H1 (cell line): ENCODE results near the gene MYPOP. TPM values are rescaled to one million over a fixed set of nuclear protein-coding genes. Genes with fewer than 3 reads are reported as not detected.

ENCODE experiments used
- CBX8 ChIP-seq: fragments of 300-800, 300-1000 bp; sonication (generic); IDR thresholded peaks from 2 replicates; pipeline ENCODE4 v1.7.1; 2016; ENCODE audit warnings: low read depth, low read length, borderline replicate concordance
- EGR1 ChIP-seq: IDR thresholded peaks from 2 replicates; pipeline ENCODE4 v1.6.1; 2011; ENCODE audit warnings: low read depth, low read length, borderline replicate concordance
- JUND ChIP-seq: IDR thresholded peaks from 2 replicates; pipeline ENCODE4 v1.6.1; 2011; ENCODE audit warnings: mild to moderate bottlenecking, improper control_type of control experiment, low read length
- SRF ChIP-seq: IDR thresholded peaks from 2 replicates; pipeline ENCODE4 v1.6.1; 2011; ENCODE audit warnings: mild to moderate bottlenecking, low read depth, low read length, moderate library complexity
- TBP ChIP-seq: IDR thresholded peaks from 2 replicates; pipeline ENCODE4 v1.6.1; 2011; ENCODE audit warnings: low read depth, low read length, improper control_type of control experiment
- polyA plus RNA-seq, 7 experiments: library from polyadenylated mRNA; depleted of rRNA in 3 of 7; stranded (reverse) in 5 of 7; unstranded in 2 of 7; fragments of >200 nt in 5 of 7; fragments of 200-250 nt in 2 of 7; gene quantifications; 1 replicate in 5 of 7; 2 replicates in 1 of 7; 4 replicates in 1 of 7; pipeline versions ENCODE4 v1.2.1 to v1.2.3, GENCODE V29; 2011 to 2013; ENCODE audit warnings: missing spikeins in 2 of 7, mixed read lengths in 2 of 7
- total RNA-seq: library from RNA; stranded (reverse); fragmentation: NEBNext Ultra II Directional; extraction: Animal tissue kit (Norgen Biotek cat#: 25700); gene quantifications from 2 replicates; pipeline ENCODE4 v1.2.1, GENCODE V29; 2021
- TF ChIP-seq, protein P1 (sequence below): fragments of 300-600 bp; sonication (generic); IDR thresholded peaks from 2 replicates; pipeline ENCODE4 v1.7.1; 2012; ENCODE audit warnings: low read length, moderate library complexity, mild to moderate bottlenecking, inconsistent platforms; ENCODE audit not compliant: insufficient replicate concordance
- TF ChIP-seq, protein P2 (sequence below), 3 experiments: IDR thresholded peaks; 1 replicate in 2 of 3; 2 replicates in 1 of 3; pipeline versions ENCODE4 v1.5.1 to v1.6.1; 2011; ENCODE audit warnings: low read length in 3 of 3, mild to moderate bottlenecking in 3 of 3, inconsistent platforms in 2 of 3, low read depth in 1 of 3, moderate library complexity in 1 of 3; ENCODE audit not compliant: insufficient read depth in 1 of 3; ENCODE audit errors: control extremely low read depth in 1 of 3

Gene MYPOP
- total and polyA plus RNA-seq, 2 of the 8 experiments (the other 6 are each of a cell fraction or from before 2014, with no cell fraction given), result 3.2 to 11.1 TPM

DNA sequence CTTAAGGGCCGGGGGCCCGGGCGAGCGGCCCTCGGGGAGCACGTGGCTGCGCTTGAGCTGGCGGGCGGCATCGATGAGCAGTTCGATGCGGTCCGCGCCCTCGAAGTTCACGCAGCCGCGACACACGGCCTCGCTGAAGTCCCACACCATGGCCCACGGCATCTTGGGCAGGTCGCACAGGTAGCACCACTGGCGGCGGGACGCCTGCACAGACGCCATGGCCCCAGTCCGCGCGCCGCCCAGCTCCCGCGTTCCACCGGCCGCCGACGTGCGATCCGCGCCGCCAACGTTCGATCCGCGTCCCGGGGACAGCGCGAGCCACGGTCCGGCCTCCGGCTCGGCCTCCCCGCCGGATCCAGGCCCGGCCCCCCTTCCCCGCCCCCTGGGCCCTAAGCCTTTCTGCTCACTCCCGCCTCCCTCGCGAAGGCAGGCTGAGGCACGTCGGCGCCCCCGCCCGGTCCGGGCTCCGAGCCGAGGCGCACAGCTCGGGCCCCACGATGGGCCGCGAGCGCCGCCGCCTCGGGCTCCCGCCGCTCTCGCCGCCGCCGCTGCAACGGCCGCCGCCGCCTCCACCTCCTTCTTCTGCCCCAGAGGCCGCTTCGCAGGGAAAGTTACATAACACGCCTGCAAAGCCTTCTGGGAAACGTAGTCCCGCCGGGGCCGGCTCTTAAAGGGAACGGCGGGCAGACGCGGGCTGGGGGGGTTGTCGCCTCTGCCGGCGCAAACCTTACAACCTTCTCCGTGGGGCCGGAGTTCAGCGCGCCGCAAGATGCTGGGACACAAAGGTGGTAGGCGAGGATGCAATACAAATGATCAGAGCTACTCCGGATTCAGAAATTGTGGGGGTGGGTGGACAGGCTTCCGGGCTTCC, 16.6 kb downstream of the MYPOP start, which contains the start of gene IRF2BP1 (continued):
- TF ChIP-seq, protein P1, sequence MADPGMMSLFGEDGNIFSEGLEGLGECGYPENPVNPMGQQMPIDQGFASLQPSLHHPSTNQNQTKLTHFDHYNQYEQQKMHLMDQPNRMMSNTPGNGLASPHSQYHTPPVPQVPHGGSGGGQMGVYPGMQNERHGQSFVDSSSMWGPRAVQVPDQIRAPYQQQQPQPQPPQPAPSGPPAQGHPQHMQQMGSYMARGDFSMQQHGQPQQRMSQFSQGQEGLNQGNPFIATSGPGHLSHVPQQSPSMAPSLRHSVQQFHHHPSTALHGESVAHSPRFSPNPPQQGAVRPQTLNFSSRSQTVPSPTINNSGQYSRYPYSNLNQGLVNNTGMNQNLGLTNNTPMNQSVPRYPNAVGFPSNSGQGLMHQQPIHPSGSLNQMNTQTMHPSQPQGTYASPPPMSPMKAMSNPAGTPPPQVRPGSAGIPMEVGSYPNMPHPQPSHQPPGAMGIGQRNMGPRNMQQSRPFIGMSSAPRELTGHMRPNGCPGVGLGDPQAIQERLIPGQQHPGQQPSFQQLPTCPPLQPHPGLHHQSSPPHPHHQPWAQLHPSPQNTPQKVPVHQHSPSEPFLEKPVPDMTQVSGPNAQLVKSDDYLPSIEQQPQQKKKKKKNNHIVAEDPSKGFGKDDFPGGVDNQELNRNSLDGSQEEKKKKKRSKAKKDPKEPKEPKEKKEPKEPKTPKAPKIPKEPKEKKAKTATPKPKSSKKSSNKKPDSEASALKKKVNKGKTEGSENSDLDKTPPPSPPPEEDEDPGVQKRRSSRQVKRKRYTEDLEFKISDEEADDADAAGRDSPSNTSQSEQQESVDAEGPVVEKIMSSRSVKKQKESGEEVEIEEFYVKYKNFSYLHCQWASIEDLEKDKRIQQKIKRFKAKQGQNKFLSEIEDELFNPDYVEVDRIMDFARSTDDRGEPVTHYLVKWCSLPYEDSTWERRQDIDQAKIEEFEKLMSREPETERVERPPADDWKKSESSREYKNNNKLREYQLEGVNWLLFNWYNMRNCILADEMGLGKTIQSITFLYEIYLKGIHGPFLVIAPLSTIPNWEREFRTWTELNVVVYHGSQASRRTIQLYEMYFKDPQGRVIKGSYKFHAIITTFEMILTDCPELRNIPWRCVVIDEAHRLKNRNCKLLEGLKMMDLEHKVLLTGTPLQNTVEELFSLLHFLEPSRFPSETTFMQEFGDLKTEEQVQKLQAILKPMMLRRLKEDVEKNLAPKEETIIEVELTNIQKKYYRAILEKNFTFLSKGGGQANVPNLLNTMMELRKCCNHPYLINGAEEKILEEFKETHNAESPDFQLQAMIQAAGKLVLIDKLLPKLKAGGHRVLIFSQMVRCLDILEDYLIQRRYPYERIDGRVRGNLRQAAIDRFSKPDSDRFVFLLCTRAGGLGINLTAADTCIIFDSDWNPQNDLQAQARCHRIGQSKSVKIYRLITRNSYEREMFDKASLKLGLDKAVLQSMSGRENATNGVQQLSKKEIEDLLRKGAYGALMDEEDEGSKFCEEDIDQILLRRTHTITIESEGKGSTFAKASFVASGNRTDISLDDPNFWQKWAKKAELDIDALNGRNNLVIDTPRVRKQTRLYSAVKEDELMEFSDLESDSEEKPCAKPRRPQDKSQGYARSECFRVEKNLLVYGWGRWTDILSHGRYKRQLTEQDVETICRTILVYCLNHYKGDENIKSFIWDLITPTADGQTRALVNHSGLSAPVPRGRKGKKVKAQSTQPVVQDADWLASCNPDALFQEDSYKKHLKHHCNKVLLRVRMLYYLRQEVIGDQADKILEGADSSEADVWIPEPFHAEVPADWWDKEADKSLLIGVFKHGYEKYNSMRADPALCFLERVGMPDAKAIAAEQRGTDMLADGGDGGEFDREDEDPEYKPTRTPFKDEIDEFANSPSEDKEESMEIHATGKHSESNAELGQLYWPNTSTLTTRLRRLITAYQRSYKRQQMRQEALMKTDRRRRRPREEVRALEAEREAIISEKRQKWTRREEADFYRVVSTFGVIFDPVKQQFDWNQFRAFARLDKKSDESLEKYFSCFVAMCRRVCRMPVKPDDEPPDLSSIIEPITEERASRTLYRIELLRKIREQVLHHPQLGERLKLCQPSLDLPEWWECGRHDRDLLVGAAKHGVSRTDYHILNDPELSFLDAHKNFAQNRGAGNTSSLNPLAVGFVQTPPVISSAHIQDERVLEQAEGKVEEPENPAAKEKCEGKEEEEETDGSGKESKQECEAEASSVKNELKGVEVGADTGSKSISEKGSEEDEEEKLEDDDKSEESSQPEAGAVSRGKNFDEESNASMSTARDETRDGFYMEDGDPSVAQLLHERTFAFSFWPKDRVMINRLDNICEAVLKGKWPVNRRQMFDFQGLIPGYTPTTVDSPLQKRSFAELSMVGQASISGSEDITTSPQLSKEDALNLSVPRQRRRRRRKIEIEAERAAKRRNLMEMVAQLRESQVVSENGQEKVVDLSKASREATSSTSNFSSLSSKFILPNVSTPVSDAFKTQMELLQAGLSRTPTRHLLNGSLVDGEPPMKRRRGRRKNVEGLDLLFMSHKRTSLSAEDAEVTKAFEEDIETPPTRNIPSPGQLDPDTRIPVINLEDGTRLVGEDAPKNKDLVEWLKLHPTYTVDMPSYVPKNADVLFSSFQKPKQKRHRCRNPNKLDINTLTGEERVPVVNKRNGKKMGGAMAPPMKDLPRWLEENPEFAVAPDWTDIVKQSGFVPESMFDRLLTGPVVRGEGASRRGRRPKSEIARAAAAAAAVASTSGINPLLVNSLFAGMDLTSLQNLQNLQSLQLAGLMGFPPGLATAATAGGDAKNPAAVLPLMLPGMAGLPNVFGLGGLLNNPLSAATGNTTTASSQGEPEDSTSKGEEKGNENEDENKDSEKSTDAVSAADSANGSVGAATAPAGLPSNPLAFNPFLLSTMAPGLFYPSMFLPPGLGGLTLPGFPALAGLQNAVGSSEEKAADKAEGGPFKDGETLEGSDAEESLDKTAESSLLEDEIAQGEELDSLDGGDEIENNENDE, result no peak
- TF ChIP-seq EGR1, result no peak
- TF ChIP-seq TBP, result peak; percentile 32; the same call in 1 of the 2 replicates
- no peak for TF ChIP-seq SRF
- no peak for TF ChIP-seq JUND
- TF ChIP-seq CBX8, result no peak
- TF ChIP-seq, protein P2, sequence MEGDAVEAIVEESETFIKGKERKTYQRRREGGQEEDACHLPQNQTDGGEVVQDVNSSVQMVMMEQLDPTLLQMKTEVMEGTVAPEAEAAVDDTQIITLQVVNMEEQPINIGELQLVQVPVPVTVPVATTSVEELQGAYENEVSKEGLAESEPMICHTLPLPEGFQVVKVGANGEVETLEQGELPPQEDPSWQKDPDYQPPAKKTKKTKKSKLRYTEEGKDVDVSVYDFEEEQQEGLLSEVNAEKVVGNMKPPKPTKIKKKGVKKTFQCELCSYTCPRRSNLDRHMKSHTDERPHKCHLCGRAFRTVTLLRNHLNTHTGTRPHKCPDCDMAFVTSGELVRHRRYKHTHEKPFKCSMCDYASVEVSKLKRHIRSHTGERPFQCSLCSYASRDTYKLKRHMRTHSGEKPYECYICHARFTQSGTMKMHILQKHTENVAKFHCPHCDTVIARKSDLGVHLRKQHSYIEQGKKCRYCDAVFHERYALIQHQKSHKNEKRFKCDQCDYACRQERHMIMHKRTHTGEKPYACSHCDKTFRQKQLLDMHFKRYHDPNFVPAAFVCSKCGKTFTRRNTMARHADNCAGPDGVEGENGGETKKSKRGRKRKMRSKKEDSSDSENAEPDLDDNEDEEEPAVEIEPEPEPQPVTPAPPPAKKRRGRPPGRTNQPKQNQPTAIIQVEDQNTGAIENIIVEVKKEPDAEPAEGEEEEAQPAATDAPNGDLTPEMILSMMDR (IDR thresholded peaks at IDR 0.05; ENCODE audit: control extremely low read depth in 1 of 3, insufficient read depth in 1 of 3, low read depth in 1 of 3, low read length in 3 of 3), result no peak
